ENCODE data around the gene FOXN3.

- TF ChIP-seq ZNF274 (IDR thresholded peaks at IDR 0.05; ENCODE audit: insufficient read depth, insufficient read length) (no peak), EZH2 (IDR thresholded peaks at IDR 0.05; ENCODE audit: borderline replicate concordance, control insufficient read depth, low read depth, low read length) (no peak), CTCF (IDR thresholded peaks at IDR 0.05 in 2 of 3, conservative IDR thresholded peaks at IDR 0.05 in 1 of 3; ENCODE audit: control insufficient read depth in 2 of 3, extremely low read depth in 1 of 3, insufficient read depth in 1 of 3, low read depth in 3 of 3, low read length in 3 of 3) (no peak), POLR2A (IDR thresholded peaks at IDR 0.05; ENCODE audit: low read depth, low read length) (no peak), USF1 (IDR thresholded peaks at IDR 0.05; ENCODE audit: borderline replicate concordance, extremely low read length, insufficient read depth, low read depth, low read length) (no peak)
Observed at GRCh38 chr14:89188492-89188891, 228.5 kb downstream of the FOXN3 start.
